Stimulated activated CD4-positive, alpha-beta T cell treated with anti-CD3 and anti-CD28 coated beads, Interleukin-4, amount 100 ng/mL, for 24 hours (primary cell): ENCODE data around the gene OR11G2.
"Not testable (repeated sequence)": the region's sequence is repeated elsewhere in the genome, so short reads cannot be mapped to it uniquely, and the experiment has no call there.

Source experiments
- DNase-seq: peaks from one replicate; pipeline ENCODE4 v3.0.0-alpha.2; 2020

OR11G2 gene

DNA sequence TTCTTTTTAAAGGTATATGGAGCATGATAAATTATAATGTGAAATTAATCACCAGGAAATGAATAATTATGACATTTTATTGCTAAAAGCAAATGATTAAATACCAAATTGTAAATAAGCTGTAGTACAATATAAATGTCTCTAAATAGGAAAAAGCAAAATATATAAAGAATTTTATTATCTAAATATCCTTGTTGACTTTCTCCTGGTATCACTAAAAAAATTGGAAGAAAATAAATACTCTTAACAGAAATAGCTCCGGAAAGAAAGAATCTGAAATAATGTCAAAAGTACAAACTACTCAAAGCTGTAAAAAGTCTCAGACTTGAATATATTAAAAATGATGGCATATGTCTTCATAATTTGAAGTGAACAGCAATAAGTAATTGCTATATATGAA lies 38.0 kb downstream of the OR11G2 start, which contains the start of gene OR11H7:
TSS of gene OR11H7 (plus strand) at position 301 of the 400 bp plus-strand sequence.
- DNase-seq = no peak

DNA sequence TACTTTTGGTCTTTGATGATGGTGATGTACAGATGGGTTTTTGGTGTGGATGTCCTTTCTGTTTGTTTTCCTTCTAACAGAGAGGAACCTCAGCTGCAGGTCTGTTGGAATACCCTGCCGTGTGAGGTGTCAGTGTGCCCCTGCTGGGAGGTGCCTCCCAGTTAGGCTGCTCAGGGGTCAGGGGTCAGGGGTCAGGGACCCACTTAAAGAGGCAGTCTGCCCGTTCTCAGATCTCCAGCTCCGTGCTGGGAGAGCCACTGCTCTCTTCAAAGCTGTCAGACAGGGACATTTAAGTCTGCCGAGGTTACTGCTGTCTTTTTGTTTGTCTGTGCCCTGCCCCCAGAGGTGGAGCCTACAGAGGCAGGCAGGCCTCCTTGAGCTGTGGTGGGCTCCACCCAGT lies 44.7 kb downstream of the OR11G2 start:
- not testable (repeated sequence) for DNase-seq

DNA sequence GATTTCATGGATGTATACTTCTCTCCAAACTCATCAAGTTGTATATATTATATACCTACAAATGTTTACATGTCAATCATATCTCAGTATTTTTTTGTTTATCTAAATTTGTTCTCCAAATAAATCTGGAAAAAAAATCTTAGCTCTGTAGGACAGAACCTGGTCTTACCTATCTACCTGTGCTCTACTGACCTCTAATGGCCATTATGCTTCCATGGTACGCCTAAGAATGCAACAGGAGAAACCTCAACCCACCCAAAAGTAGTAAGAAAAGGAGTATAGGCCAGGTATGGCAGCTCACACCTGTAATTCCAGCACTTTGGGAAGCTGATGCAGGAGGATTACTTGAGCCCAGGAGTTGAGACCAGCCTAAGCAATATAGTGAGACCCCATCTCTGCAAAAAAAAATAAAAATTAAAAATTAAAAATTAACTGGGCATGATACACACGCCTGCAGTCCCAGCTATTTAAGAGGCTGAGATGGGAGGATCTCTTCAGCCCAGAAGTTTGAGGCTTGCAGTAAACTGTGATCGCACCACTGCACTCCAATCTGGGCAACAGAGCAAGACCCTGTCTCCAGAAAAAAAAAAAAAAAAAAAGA lies 57.0 kb downstream of the OR11G2 start:
- no peak for DNase-seq
